HCT116 (cell line): ENCODE results near the gene RFTN2.

Experiments used
- JUND ChIP-seq: IDR thresholded peaks from 2 replicates; pipeline ENCODE4 v1.6.1; 2012
- POLR2A ChIP-seq: IDR thresholded peaks from 2 replicates; pipeline ENCODE4 v1.7.0; 2011; ENCODE audit warnings: borderline replicate concordance; ENCODE audit not compliant: insufficient read depth, insufficient read length; ENCODE audit errors: extremely low read depth
- RAD21 ChIP-seq: IDR thresholded peaks from 2 replicates; pipeline ENCODE4 v1.6.1; 2012; ENCODE audit warnings: low read depth, mild to moderate bottlenecking
- SIN3A ChIP-seq: IDR thresholded peaks from 2 replicates; pipeline ENCODE4 v1.6.1; 2012; ENCODE audit warnings: low read depth
- TCF7L2 ChIP-seq: IDR thresholded peaks from 2 replicates; pipeline ENCODE4 v1.7.0; 2011; ENCODE audit warnings: borderline replicate concordance, inconsistent platforms; ENCODE audit not compliant: insufficient read depth, insufficient read length; ENCODE audit errors: extremely low read depth
- TF ChIP-seq, protein P1 (sequence below), 3 experiments: fragments of 200-600 bp in 1 of 3; sonication (generic) in 1 of 3; IDR thresholded peaks in 2 of 3; conservative IDR thresholded peaks in 1 of 3; 2 replicates each; pipeline ENCODE4 v1.5.1; 2012 to 2017; ENCODE audit warnings: low read depth in 2 of 3, low read length in 2 of 3, antibody characterized with exemption in 1 of 3, borderline replicate concordance in 1 of 3, control low read depth in 1 of 3, mild to moderate bottlenecking in 1 of 3, mixed read lengths in 1 of 3, mixed run types in 1 of 3, moderate library complexity in 1 of 3; ENCODE audit not compliant: insufficient read depth in 1 of 3

DNA sequence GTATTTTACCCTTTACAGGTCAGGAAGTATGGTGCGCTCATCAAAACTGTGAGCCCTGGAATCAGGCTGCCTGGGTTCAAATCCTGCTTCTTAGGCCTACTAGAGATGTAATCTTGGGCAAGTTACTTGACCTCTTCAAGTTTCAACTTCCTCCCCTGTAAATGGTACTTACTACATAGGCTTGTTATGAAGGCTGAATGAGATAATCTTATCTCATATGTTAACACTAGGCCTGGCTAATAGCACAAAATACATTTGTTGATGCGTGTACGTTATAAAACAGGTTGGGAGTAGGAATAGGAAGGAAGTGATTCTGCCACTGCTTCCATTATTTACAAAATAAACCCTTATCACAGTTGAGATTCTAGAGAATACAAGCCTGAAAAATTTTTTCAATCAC, 1.7 kb upstream of the RFTN2 start:
- TF ChIP-seq RAD21, result no peak
- TF ChIP-seq, protein P1, sequence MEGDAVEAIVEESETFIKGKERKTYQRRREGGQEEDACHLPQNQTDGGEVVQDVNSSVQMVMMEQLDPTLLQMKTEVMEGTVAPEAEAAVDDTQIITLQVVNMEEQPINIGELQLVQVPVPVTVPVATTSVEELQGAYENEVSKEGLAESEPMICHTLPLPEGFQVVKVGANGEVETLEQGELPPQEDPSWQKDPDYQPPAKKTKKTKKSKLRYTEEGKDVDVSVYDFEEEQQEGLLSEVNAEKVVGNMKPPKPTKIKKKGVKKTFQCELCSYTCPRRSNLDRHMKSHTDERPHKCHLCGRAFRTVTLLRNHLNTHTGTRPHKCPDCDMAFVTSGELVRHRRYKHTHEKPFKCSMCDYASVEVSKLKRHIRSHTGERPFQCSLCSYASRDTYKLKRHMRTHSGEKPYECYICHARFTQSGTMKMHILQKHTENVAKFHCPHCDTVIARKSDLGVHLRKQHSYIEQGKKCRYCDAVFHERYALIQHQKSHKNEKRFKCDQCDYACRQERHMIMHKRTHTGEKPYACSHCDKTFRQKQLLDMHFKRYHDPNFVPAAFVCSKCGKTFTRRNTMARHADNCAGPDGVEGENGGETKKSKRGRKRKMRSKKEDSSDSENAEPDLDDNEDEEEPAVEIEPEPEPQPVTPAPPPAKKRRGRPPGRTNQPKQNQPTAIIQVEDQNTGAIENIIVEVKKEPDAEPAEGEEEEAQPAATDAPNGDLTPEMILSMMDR (IDR thresholded peaks at IDR 0.05 in 2 of 3, conservative IDR thresholded peaks at IDR 0.05 in 1 of 3; ENCODE audit: borderline replicate concordance in 1 of 3, insufficient read depth in 1 of 3, low read depth in 2 of 3, low read length in 2 of 3), result no peak
- TF ChIP-seq POLR2A, result no peak
- no peak for TF ChIP-seq SIN3A
- TF ChIP-seq TCF7L2, result no peak
- no peak for TF ChIP-seq JUND
